SK-N-SH (cell line): ENCODE results near the gene NOG. TPM values are rescaled to one million over a fixed set of nuclear protein-coding genes. Genes with fewer than 3 reads are reported as not detected.

ENCODE experiments used
- CTCF ChIA-PET: fragments of 300-600, 350-600 bp; formaldehyde crosslinking; extraction: SDS; loops from one replicate; lab custom pipeline; 2021; lab: Yijun Ruan, JAX
- POLR2A ChIA-PET: fragments of 350-600 bp; sonication (Branson Sonifier 250); formaldehyde crosslinking; extraction: SDS; loops from one replicate; lab custom pipeline; 2020; ENCODE audit warnings: antibody characterized with exemption, inconsistent platforms; lab: Yijun Ruan, JAX
- DNase-seq: peaks from one replicate; pipeline ENCODE4 v3.0.0; 2012
- H2AFZ ChIP-seq: fragments of 200-600 bp; sonication (generic); 2 replicates; pipeline ENCODE4 v1.8.1; 2016; ENCODE audit warnings: antibody characterized with exemption, mild to moderate bottlenecking, low read depth
- H3F3A ChIP-seq: fragments of 200-600 bp; sonication (generic); replicated peaks from 2 replicates; pipeline ENCODE3; 2016; ENCODE audit warnings: antibody characterized with exemption, mild to moderate bottlenecking; ENCODE audit not compliant: insufficient read depth
- H3K27ac ChIP-seq, 2 experiments: fragments of 200-500 bp in 1 of 2; fragments of 200-600 bp in 1 of 2; sonication (Bioruptor generic) in 1 of 2; sonication (generic), shearing (Covaris generic) in 1 of 2; 2 replicates each; pipeline versions ENCODE4 v1.5.1 to v1.6.1; 2014 to 2016; ENCODE audit warnings: low read depth in 2 of 2, inconsistent platforms in 1 of 2, low read length in 1 of 2, mild to moderate bottlenecking in 1 of 2, mixed read lengths in 1 of 2
- H3K27me3 ChIP-seq: fragments of 200-600 bp; sonication (generic), shearing (Covaris generic); 2 replicates; pipeline ENCODE4 v1.6.1; 2016; ENCODE audit warnings: mixed run types; ENCODE audit not compliant: insufficient read depth
- H3K36me3 ChIP-seq, 2 experiments: fragments of 200-500 bp in 1 of 2; fragments of 200-600 bp in 1 of 2; sonication (Bioruptor generic) in 1 of 2; sonication (generic) in 1 of 2; replicated peaks in 1 of 2; 2 replicates each; pipeline versions ENCODE3 to v1.5.1; 2014 to 2016; ENCODE audit warnings: low read length in 1 of 2, mild to moderate bottlenecking in 1 of 2; ENCODE audit not compliant: insufficient read depth in 2 of 2, control insufficient read depth in 1 of 2
- H3K4me1 ChIP-seq, 2 experiments: fragments of 200-500 bp in 1 of 2; fragments of 200-600 bp in 1 of 2; sonication (Bioruptor generic) in 1 of 2; sonication (generic), shearing (Covaris generic) in 1 of 2; 2 replicates each; pipeline versions ENCODE4 v1.5.1 to v1.6.1; 2014 to 2016; ENCODE audit warnings: low read depth in 1 of 2, low read length in 1 of 2, mixed run types in 1 of 2; ENCODE audit not compliant: insufficient read depth in 2 of 2, control insufficient read depth in 1 of 2
- H3K4me2 ChIP-seq: fragments of 200-600 bp; sonication (generic), shearing (Covaris generic); 2 replicates; pipeline ENCODE4 v1.6.1; 2017; ENCODE audit warnings: mixed run types
- H3K4me3 ChIP-seq, 2 experiments: fragments of 200-500 bp in 1 of 2; fragments of 200-600 bp in 1 of 2; sonication (Bioruptor generic) in 1 of 2; sonication (generic), shearing (Covaris generic) in 1 of 2; 2 replicates each; pipeline versions ENCODE4 v1.5.1 to v1.8.1; 2014 to 2016; ENCODE audit warnings: low read depth in 2 of 2, inconsistent platforms in 1 of 2, low read length in 1 of 2, mild to moderate bottlenecking in 1 of 2, mixed read lengths in 1 of 2, moderate library complexity in 1 of 2
- H3K79me2 ChIP-seq: fragments of 200-600 bp; sonication (generic); 2 replicates; pipeline ENCODE4 v1.8.1; 2017; ENCODE audit warnings: mild to moderate bottlenecking; ENCODE audit not compliant: insufficient read depth
- H3K9ac ChIP-seq: fragments of 200-600 bp; sonication (generic); 2 replicates; pipeline ENCODE4 v1.6.1; 2017; ENCODE audit warnings: mixed run types
- H3K9me2 ChIP-seq: fragments of 200-600 bp; sonication (generic); 2 replicates; pipeline ENCODE4 v1.6.1; 2017; ENCODE audit warnings: mixed run types
- H3K9me3 ChIP-seq: fragments of 200-600 bp; sonication (generic); 2 replicates; pipeline ENCODE4 v1.6.1; 2017; ENCODE audit warnings: mixed run types, mild to moderate bottlenecking, moderate library complexity
- H4K20me1 ChIP-seq: fragments of 200-600 bp; sonication (generic); 2 replicates; pipeline ENCODE4 v1.6.1; 2017; ENCODE audit warnings: mild to moderate bottlenecking, mixed run types; ENCODE audit not compliant: insufficient read depth
- CHD2 ChIP-seq: fragments of 150-350 bp; IDR thresholded peaks from 2 replicates; pipeline ENCODE4 v1.6.1; 2018; ENCODE audit warnings: low read length; ENCODE audit not compliant: partially characterized antibody
- ELF1 ChIP-seq: IDR thresholded peaks from 2 replicates; pipeline ENCODE4 v1.4.0; 2012
- FOXM1 ChIP-seq: IDR thresholded peaks from 2 replicates; pipeline ENCODE4 v1.4.0; 2012; ENCODE audit warnings: low read depth, mild to moderate bottlenecking
- GABPA ChIP-seq: IDR thresholded peaks from 2 replicates; pipeline ENCODE4 v1.4.0; 2012; ENCODE audit warnings: low read depth, mild to moderate bottlenecking
- IRF3 ChIP-seq: fragments of 150-350 bp; IDR thresholded peaks from 2 replicates; pipeline ENCODE4 v1.6.1; 2016; ENCODE audit warnings: mild to moderate bottlenecking, low read depth, low read length
- JUND ChIP-seq: IDR thresholded peaks from 2 replicates; pipeline ENCODE4 v1.4.0; 2012
- MAX ChIP-seq: IDR thresholded peaks from 2 replicates; pipeline ENCODE4 v1.4.0; 2012; ENCODE audit warnings: low read depth
- MEF2A ChIP-seq: IDR thresholded peaks from 2 replicates; pipeline ENCODE4 v1.4.0; 2012; ENCODE audit warnings: low read depth, borderline replicate concordance
- MXI1 ChIP-seq: IDR thresholded peaks from 2 replicates; pipeline ENCODE4 v1.6.1; 2012; ENCODE audit warnings: mild to moderate bottlenecking, low read depth, low read length, improper control_type of control experiment
- NRF1 ChIP-seq: IDR thresholded peaks from 2 replicates; pipeline ENCODE4 v1.6.1; 2012; ENCODE audit warnings: low read depth, mild to moderate bottlenecking, low read length
- RCOR1 ChIP-seq: fragments of 150-350 bp; IDR thresholded peaks from 2 replicates; pipeline ENCODE4 v1.6.1; 2017; ENCODE audit warnings: antibody characterized with exemption, low read length
- RXRA ChIP-seq: IDR thresholded peaks from 2 replicates; pipeline ENCODE4 v1.4.0; 2012; ENCODE audit warnings: low read depth, mild to moderate bottlenecking, borderline replicate concordance
- SMC3 ChIP-seq: IDR thresholded peaks from 2 replicates; pipeline ENCODE4 v1.6.1; 2012; ENCODE audit warnings: low read depth, low read length, improper control_type of control experiment
- TAF1 ChIP-seq: IDR thresholded peaks from 2 replicates; pipeline ENCODE4 v1.6.1; 2012; ENCODE audit warnings: low read depth, mild to moderate bottlenecking, low read length, moderate library complexity, borderline replicate concordance
- TCF12 ChIP-seq: IDR thresholded peaks from 2 replicates; pipeline ENCODE4 v1.4.0; 2012
- TEAD4 ChIP-seq: IDR thresholded peaks from 2 replicates; pipeline ENCODE4 v1.4.0; 2012; ENCODE audit warnings: mild to moderate bottlenecking, borderline replicate concordance; ENCODE audit not compliant: insufficient read depth
- USF1 ChIP-seq: IDR thresholded peaks from 2 replicates; pipeline ENCODE4 v1.4.0; 2012; ENCODE audit warnings: low read depth, borderline replicate concordance
- USF2 ChIP-seq: fragments of 150-350 bp; IDR thresholded peaks from 2 replicates; pipeline ENCODE4 v1.6.1; 2017; ENCODE audit warnings: antibody characterized with exemption, low read length, low read depth, borderline replicate concordance
- YY1 ChIP-seq: IDR thresholded peaks from 2 replicates; pipeline ENCODE4 v1.4.0; 2012; ENCODE audit warnings: low read depth, mild to moderate bottlenecking
- ZBTB33 ChIP-seq: IDR thresholded peaks from 2 replicates; pipeline ENCODE4 v1.4.0; 2012; ENCODE audit warnings: low read depth, borderline replicate concordance
- WGBS: methylation state at CpG from one replicate; pipeline ENCODE4 v1.1.6; 2017; ENCODE audit warnings: low lambda C conversion rate; 5-methylcytosine and 5-hydroxymethylcytosine counted together
- polyA plus RNA-seq, 3 experiments: library from polyadenylated mRNA; depleted of rRNA; stranded (reverse); fragments of >200 nt; gene quantifications; 2 replicates each; pipeline ENCODE4 v1.2.3, GENCODE V29; 2012

Gene NOG
- polyA plus RNA-seq, 1 of the 3 experiments (the other 2 are of a cell fraction), result 3.1 TPM

- Histone ChIP-seq H3K9me2 (no peaks in the 10 kb centered on the region), H3K9me3 (no peaks in the 10 kb centered on the region), H3K9ac (no peak overlapping the region), H3K79me2 (no peaks in the 10 kb centered on the region), H4K20me1 (no peaks in the 10 kb centered on the region), H3F3A (no peaks in the 10 kb centered on the region), H3K4me1 (no peaks in the 10 kb centered on the region), H3K27me3 (no peaks in the 10 kb centered on the region), H3K36me3 (no peaks in the 10 kb centered on the region), H2AFZ (no peak overlapping the region), H3K4me2 (no peak overlapping the region), H3K27ac (no peak overlapping the region), H3K4me3 (no peak overlapping the region)
- ChIA-PET CTCF (interaction anchor here (2.6 to 3.9 kb wide), 2 partner anchors 17 to 106 kb away, joined by 15 to 25 read pairs; partner anchors contain the start of gene NOG), POLR2A (no interaction called here)
- TF ChIP-seq NRF1 (no peak), MEF2A (no peak), TEAD4 (no peak), IRF3 (no peak), RXRA (no peak), TAF1 (no peak), RCOR1 (no peak), ZBTB33 (no peak), USF1 (no peak), ELF1 (no peak), CHD2 (no peak), MXI1 (no peak), USF2 (no peak), YY1 (no peak), FOXM1 (no peak), GABPA (no peak), MAX (no peak), TCF12 (no peak), JUND (no peak), SMC3 (no peak)
- no peak for DNase-seq
- 37% methylated on average over 3 of the region's 3 CpGs for WGBS
Measured at GRCh38 chr17:56610321-56610720, 16.8 kb downstream of the NOG start.
